Middle frontal gyrus (tissue), 1 donor: ENCODE measurements around the gene AK1.
"Not testable (repeated sequence)": the region's sequence is repeated elsewhere in the genome, so short reads cannot be mapped to it uniquely, and the experiment has no call there.

ENCODE experiments used
- DNase-seq: peaks from one replicate; pipeline ENCODE4 v3.0.0-alpha.2; 2015; ENCODE audit warnings: low spot score; ENCODE audit errors: extremely low spot score

AK1 gene

GRCh38 chr9:127848756-127849504 lies 28.5 kb downstream of the AK1 start:
- DNase-seq, result no peak

GRCh38 chr9:127847833-127848755 lies 29.4 kb downstream of the AK1 start:
- no peak for DNase-seq

- no peak for DNase-seq
Observed at GRCh38 chr9:127847178-127847510, 30.3 kb downstream of the AK1 start.

- no peak for DNase-seq
Observed at GRCh38 chr9:127846443-127847177, 30.9 kb downstream of the AK1 start.

- DNase-seq, result not testable (repeated sequence)
Observed at GRCh38 chr9:127845619-127846018, 31.9 kb downstream of the AK1 start.

- DNase-seq, result no peak
Observed at GRCh38 chr9:127844821-127845359, 32.6 kb downstream of the AK1 start.

- no peak for DNase-seq
Observed at GRCh38 chr9:127841087-127841835, 36.2 kb downstream of the AK1 start.

- no peak for DNase-seq
Observed at GRCh38 chr9:127838375-127839078, 38.9 kb downstream of the AK1 start.

- DNase-seq, result no peak
Observed at GRCh38 chr9:127837346-127837745, 40.1 kb downstream of the AK1 start.

- DNase-seq, result not testable (repeated sequence)
Observed at GRCh38 chr9:127836561-127836960, 40.9 kb downstream of the AK1 start.

GRCh38 chr9:127835991-127836516 lies 41.4 kb downstream of the AK1 start:
- DNase-seq, result no peak

- DNase-seq, result no peak
Observed at GRCh38 chr9:127833555-127833954, 43.9 kb downstream of the AK1 start.

- DNase-seq, result no peak
Observed at GRCh38 chr9:127832248-127832647, 45.2 kb downstream of the AK1 start.

- DNase-seq, result no peak
Observed at GRCh38 chr9:127829205-127829906, 48.1 kb downstream of the AK1 start.

GRCh38 chr9:127828262-127829031 lies 49.0 kb downstream of the AK1 start:
- no peak for DNase-seq

- DNase-seq, result no peak
Observed at GRCh38 chr9:127826253-127826913, 51.1 kb downstream of the AK1 start.

GRCh38 chr9:127825319-127826051 lies 52.0 kb downstream of the AK1 start:
- DNase-seq, result no peak
